Measurements from ENCODE around the gene HSPG2. TPM values are rescaled to one million over a fixed set of nuclear protein-coding genes. Genes with fewer than 3 reads are reported as not detected.
A peak's percentile ranks its signal among the peaks of the same experiment; 100 is the strongest.

The HSPG2 gene
- total and polyA plus RNA-seq, 9 of the 15 experiments (the other 6 are each of a cell fraction or from before 2014, with no cell fraction given): 0.14 to 160 (median 15.7) TPM

- intact Hi-C loops (cut with micrococcal nuclease): no loop called here
Observed at GRCh38 chr1:21775550-21775914, 161.6 kb downstream of the HSPG2 start.

More at GRCh38 chr1:21775550-21775914, 161.6 kb downstream of the HSPG2 start:
- no peak for DNase-seq (ENCODE audit: extremely low read depth in 1 of 4, low spot score in 3 of 4)
- FAIRE-seq: no peak
- Histone ChIP-seq H3K9me1 (ENCODE audit: control insufficient read depth, insufficient read depth, low read length) (no peaks in the 10 kb centered on the region), H3K4me3 (no peak overlapping the region), H3K4me1 (replicated peaks in 1 of 2; ENCODE audit: control insufficient read depth in 2 of 2, insufficient read depth in 2 of 2, low read length in 2 of 2) (peaks cover 8 to 19% of the 10 kb centered on the region in 2 experiments), H3K9me3 (replicated peaks; ENCODE audit: control insufficient read depth, insufficient read depth, low read depth, low read length) (no peaks in the 10 kb centered on the region), H4K20me1 (replicated peaks; ENCODE audit: control insufficient read depth, insufficient read depth, low read length) (0 out of 2 replicates have a peak, but pooled peaks cover 7% of the 10 kb centered on the region), H3K27me3 (ENCODE audit: control insufficient read depth in 2 of 2, insufficient read depth in 2 of 2, low read length in 2 of 2) (no peaks in the 10 kb centered on the region), H3K4me2 (ENCODE audit: insufficient read depth, low read length) (no peak overlapping the region), H3K9ac (ENCODE audit: insufficient read depth in 1 of 2, low read depth in 2 of 2, low read length in 2 of 2) (no peak overlapping the region), H3K36me3 (ENCODE audit: control insufficient read depth, insufficient read depth, low read length) (peaks cover 29% of the 10 kb centered on the region), H3K79me2 (ENCODE audit: control insufficient read depth, insufficient read depth, low read length) (peaks cover 99% of the 10 kb centered on the region), H3K27ac (ENCODE audit: extremely low read depth, low read depth, low read length) (peak overlapping the region; percentile 2; the same call in 1 of the 3 replicates), H2AFZ (ENCODE audit: low read depth, low read length) (no peak overlapping the region)
- ATAC-seq: no peak
- BruUV-seq (replicated peaks): no TSS peak
- in situ Hi-C loops (cut with MboI): no loop called here
- ChIA-PET POLR2A (interaction anchor here (0.7 kb wide), 1 partner anchor 93 kb away, joined by 3 read pairs; no protein-coding TSS in a partner anchor), CTCF (ENCODE audit: low intra/inter-chr PET ratio) (no interaction called here)
- 69% methylated on average over 2 of the region's 2 CpGs for WGBS (ENCODE audit: insufficient coverage, low coverage, missing lambda C conversion rate)
- TF ChIP-seq NCOA4 (IDR thresholded peaks at IDR 0.05; ENCODE audit: partially characterized antibody) (no peak), CLOCK (CRISPR knock-in tag; IDR thresholded peaks at IDR 0.05; ENCODE audit: borderline replicate concordance) (no peak), ZNF740 (CRISPR knock-in tag; IDR thresholded peaks at IDR 0.05) (no peak), ZNF740 (tag; IDR thresholded peaks at IDR 0.05) (no peak), KAT8 (IDR thresholded peaks at IDR 0.05; ENCODE audit: low read depth) (no peak), ZNF134 (CRISPR knock-in tag; conservative IDR thresholded peaks at IDR 0.05) (no peak), GTF3C2 (IDR thresholded peaks at IDR 0.05; ENCODE audit: borderline replicate concordance, extremely low read depth, insufficient read length) (no peak), ZKSCAN8 (CRISPR knock-in tag; IDR thresholded peaks at IDR 0.05) (no peak), FOXK2 (conservative IDR thresholded peaks at IDR 0.05 in 1 of 2, IDR thresholded peaks at IDR 0.05 in 1 of 2; ENCODE audit: low read depth in 2 of 2) (no peak), PURB (CRISPR knock-in tag; IDR thresholded peaks at IDR 0.05; ENCODE audit: low read depth) (no peak), SUPT5H (IDR thresholded peaks at IDR 0.05) (no peak), NRF1 (conservative IDR thresholded peaks at IDR 0.05 in 1 of 2, IDR thresholded peaks at IDR 0.05 in 1 of 2) (no peak), TCF3 (CRISPR knock-in tag; IDR thresholded peaks at IDR 0.05) (no peak), BRF1 (IDR thresholded peaks at IDR 0.05; ENCODE audit: borderline replicate concordance, extremely low read depth, insufficient read length) (no peak)
